Posterior vena cava (tissue), 2 donors: ENCODE results near the gene VSIG8. TPM values are rescaled to one million over a fixed set of nuclear protein-coding genes. Genes with fewer than 3 reads are reported as not detected.

ENCODE experiments used
- DNase-seq: peaks from one replicate; pipeline ENCODE4 v3.0.0-alpha.2; 2020; ENCODE audit warnings: low spot score
- intact Hi-C, 2 donors: fragments of 100-400 bp; cut with DNase I; formaldehyde crosslinking; loops; one replicate each; pipeline versions ENCODE4 v1.14.1 to v1.14.2; 2022 to 2023
- total RNA-seq, 2 donors: library from RNA; stranded (reverse); fragmentation: NEBNext Ultra II Directional; extraction: Animal tissue kit (Norgen Biotek cat#: 25700); gene quantifications; one replicate each; pipeline ENCODE4 v1.2.1, GENCODE V29; 2021
- donor health status: DM: yes; HTN: yes; CAD: no.
- donor health status: DM: yes; HTN: yes; CAD: no.

VSIG8 gene
- total RNA-seq, 2 donors from 2014 or later: 0.19 TPM; not detected in 1

GRCh38 chr1:159839116-159839849 is 23.2 kb downstream of the VSIG8 start:
- no peak for DNase-seq
- intact Hi-C loops: no loop called here

GRCh38 chr1:159838715-159839114 is 23.7 kb downstream of the VSIG8 start:
- intact Hi-C loops: no loop called here

GRCh38 chr1:159835862-159836525 is 26.5 kb downstream of the VSIG8 start:
- no peak for DNase-seq
- intact Hi-C loops: no loop called here

More at GRCh38 chr1:159838715-159839114, 23.7 kb downstream of the VSIG8 start:
- DNase-seq: no peak

DNA sequence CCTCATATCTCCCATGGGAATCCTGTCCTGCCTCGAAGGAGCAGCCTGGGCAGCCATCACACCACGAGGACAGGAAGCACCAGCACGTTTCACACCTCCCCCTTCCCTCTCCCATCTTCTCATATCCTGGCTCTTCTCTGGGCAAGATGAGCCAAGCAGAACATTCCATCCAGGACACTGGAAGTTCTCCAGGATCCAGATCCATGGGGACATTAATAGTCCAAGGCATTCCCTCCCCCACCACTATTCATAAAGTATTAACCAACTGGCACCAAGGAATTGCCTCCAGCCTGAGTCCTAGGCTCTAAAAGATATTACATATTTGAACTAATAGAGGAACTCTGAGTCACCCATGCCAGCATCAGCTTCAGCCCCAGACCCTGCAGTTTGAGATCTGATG is 27.1 kb downstream of the VSIG8 start:
- intact Hi-C loops: no loop called here
- no peak for DNase-seq

DNA sequence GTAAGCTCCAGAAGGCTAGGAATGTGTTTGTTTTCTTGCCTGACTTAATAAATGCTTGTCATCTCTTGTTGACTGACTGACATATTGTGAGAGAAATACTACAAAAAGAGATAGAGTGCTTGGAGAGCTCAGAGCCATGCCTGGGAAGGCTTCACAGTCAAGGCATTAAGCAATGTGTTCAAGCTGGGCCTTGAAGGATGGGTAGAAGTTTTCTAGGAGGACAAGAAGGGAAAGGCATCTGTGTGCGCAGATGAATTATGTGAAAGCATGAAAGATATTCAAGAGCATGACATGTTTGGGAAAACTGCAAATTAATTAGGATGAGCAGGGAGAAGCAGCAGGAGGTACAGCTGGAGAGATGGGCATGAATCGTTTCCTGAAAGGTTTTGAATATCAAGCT is 30.1 kb downstream of the VSIG8 start:
- intact Hi-C loops: no loop called here
- DNase-seq: no peak

- DNase-seq: no peak
- intact Hi-C loops: no loop called here
Measured at GRCh38 chr1:159831412-159832141, 30.9 kb downstream of the VSIG8 start.

- intact Hi-C loops: no loop called here
- DNase-seq: no peak
Measured at GRCh38 chr1:159830722-159831121, 31.7 kb downstream of the VSIG8 start.

DNA sequence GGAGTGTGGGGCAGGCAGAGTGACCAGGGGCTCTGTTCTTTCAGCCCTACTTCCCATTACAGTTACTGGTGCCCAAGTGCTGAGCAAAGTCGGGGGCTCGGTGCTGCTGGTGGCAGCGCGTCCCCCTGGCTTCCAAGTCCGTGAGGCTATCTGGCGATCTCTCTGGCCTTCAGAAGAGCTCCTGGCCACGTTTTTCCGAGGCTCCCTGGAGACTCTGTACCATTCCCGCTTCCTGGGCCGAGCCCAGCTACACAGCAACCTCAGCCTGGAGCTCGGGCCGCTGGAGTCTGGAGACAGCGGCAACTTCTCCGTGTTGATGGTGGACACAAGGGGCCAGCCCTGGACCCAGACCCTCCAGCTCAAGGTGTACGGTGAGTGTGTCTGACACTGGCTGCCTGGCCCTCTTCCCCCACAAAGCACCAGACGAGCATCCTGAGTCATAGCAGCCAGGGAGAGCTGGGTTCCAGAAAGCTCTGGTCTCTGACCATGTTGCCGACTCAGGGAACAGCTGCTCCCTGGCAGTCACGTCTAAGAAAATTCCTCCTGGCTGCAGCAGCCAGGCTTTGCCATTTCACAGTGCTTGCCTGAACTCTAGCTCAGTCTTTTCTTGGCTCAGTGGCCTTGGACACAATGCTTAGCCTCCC is 32.5 kb downstream of the VSIG8 start:
- intact Hi-C loops: no loop called here
- DNase-seq: no peak

GRCh38 chr1:159829273-159829634 is 33.2 kb downstream of the VSIG8 start:
- DNase-seq: no peak
- intact Hi-C loops: no loop called here

GRCh38 chr1:159828581-159829272 is 33.7 kb downstream of the VSIG8 start:
- intact Hi-C loops: no loop called here
- DNase-seq: no peak

DNA sequence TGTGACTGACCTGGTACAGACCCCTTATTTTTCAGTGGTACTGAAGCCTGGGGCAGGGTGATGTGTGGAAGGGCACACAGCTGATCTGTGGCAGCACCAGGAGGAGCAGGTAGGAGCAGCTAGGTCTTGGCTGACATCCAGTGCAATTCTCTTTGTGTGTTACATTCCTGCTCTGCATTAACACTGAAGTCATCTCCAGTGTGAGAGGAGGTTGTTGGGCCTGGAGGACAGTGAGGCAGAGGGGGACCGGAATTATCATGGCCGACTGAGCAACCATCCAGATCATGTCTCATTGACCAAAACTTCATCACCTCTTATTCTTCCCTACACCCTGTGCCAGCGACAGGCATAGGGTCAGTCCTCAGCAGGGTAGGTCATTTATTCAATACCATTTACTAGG is 34.3 kb downstream of the VSIG8 start:
- DNase-seq: no peak
- intact Hi-C loops: no loop called here

- intact Hi-C loops: no loop called here
- no peak for DNase-seq
Measured at GRCh38 chr1:159827549-159827948, 34.9 kb downstream of the VSIG8 start.

GRCh38 chr1:159827102-159827490 is 35.4 kb downstream of the VSIG8 start:
- intact Hi-C loops: no loop called here
- no peak for DNase-seq

DNA sequence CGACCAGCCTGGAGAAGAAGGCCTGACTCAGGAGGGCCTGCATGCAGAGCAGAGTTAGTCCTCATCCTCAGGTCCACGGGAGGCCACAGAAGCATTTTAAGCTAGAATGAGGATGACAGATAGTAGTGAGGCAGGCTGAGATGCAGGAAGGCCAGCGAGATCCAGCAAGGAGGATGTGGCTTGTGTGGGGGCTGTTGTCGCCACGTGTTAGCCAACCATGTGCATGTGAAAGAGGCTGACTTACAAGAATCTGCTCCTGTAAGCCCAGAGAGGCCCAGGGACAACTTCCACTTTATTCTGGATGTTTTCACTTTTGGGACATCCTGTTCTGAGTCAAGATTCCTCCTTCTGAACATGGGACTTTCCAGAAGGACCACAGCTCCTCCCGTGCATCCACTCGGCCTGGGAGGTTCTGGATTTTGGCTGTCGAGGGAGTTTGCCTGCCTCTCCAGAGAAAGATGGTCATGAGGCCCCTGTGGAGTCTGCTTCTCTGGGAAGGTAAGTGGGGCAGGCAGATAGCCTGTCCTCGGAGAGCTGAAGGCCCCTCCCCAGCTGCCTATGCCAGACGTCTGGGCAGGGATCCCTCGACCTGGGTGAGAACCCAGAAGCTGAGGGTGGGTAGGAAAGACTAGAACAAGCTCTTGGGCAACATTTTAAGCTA is 35.9 kb downstream of the VSIG8 start, which contains the start of gene SLAMF8:
Gene SLAMF8, plus strand, starts transcription at position 433 of the 661 bp plus-strand sequence. Its CDS starts 26 bp downstream, at position 459.
- intact Hi-C loops: loop anchor here in 1 of 2 donors (1.0 kb wide), 1 partner anchor 22 kb away; no protein-coding TSS in a partner anchor
- DNase-seq: no peak

DNA sequence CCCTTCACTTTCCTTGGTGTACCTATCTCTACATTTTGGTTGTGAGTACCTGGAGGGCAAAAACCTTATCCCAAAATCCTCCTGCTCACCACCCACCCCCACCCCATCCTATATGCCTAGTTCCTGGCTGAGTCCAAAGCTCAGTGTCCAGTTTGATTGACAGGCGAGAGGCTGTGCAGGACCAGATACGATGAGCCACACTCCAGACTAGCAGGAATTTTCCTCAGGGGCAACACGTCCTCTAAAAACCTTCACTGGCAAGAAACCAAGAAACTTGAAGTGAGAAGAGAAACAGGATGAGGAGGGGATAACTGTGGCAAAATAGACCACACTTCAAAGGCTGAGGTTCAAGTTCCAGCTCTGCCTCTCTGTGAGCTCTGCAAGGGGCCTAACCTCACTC is 36.9 kb downstream of the VSIG8 start:
- intact Hi-C loops: no loop called here
- no peak for DNase-seq

DNA sequence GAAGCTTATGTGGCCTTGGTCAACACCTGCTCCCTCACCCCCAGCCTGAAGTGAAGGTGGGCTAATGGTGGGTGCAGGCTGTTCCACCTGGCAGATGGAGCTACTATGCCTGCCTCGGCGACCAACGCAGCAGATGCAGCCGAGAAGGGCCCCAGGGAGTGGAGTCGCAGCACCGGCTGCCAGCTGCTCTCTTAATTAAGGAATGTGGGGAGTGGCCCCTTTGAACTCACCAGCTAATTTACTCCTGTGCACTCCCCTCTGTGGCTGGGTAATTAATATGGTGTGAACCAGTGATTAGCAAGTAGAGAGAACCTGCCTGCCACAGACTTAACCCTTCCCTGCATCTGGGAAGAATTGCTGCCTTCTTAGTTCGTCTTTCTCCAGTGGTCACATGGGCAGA is 39.1 kb downstream of the VSIG8 start:
- intact Hi-C loops: no loop called here
- DNase-seq: no peak

- no peak for DNase-seq
- intact Hi-C loops: no loop called here
Measured at GRCh38 chr1:159821171-159821867, 41.1 kb downstream of the VSIG8 start.
